SK-N-SH (cell line): ENCODE measurements around the gene LTBR. TPM values are rescaled to one million over a fixed set of nuclear protein-coding genes. Genes with fewer than 3 reads are reported as not detected.

Experiments used
- CTCF ChIA-PET: fragments of 300-600, 350-600 bp; formaldehyde crosslinking; extraction: SDS; loops from one replicate; lab custom pipeline; 2021; lab: Yijun Ruan, JAX
- POLR2A ChIA-PET: fragments of 350-600 bp; sonication (Branson Sonifier 250); formaldehyde crosslinking; extraction: SDS; loops from one replicate; lab custom pipeline; 2020; ENCODE audit warnings: antibody characterized with exemption, inconsistent platforms; lab: Yijun Ruan, JAX
- DNase-seq: peaks from one replicate; pipeline ENCODE4 v3.0.0; 2012
- H2AFZ ChIP-seq: fragments of 200-600 bp; sonication (generic); 2 replicates; pipeline ENCODE4 v1.8.1; 2016; ENCODE audit warnings: antibody characterized with exemption, mild to moderate bottlenecking, low read depth
- H3F3A ChIP-seq: fragments of 200-600 bp; sonication (generic); replicated peaks from 2 replicates; pipeline ENCODE3; 2016; ENCODE audit warnings: antibody characterized with exemption, mild to moderate bottlenecking; ENCODE audit not compliant: insufficient read depth
- H3K27ac ChIP-seq, 2 experiments: fragments of 200-500 bp in 1 of 2; fragments of 200-600 bp in 1 of 2; sonication (Bioruptor generic) in 1 of 2; sonication (generic), shearing (Covaris generic) in 1 of 2; 2 replicates each; pipeline versions ENCODE4 v1.5.1 to v1.6.1; 2014 to 2016; ENCODE audit warnings: low read depth in 2 of 2, inconsistent platforms in 1 of 2, low read length in 1 of 2, mild to moderate bottlenecking in 1 of 2, mixed read lengths in 1 of 2
- H3K27me3 ChIP-seq: fragments of 200-600 bp; sonication (generic), shearing (Covaris generic); 2 replicates; pipeline ENCODE4 v1.6.1; 2016; ENCODE audit warnings: mixed run types; ENCODE audit not compliant: insufficient read depth
- H3K36me3 ChIP-seq, 2 experiments: fragments of 200-500 bp in 1 of 2; fragments of 200-600 bp in 1 of 2; sonication (Bioruptor generic) in 1 of 2; sonication (generic) in 1 of 2; replicated peaks in 1 of 2; 2 replicates each; pipeline versions ENCODE3 to v1.5.1; 2014 to 2016; ENCODE audit warnings: low read length in 1 of 2, mild to moderate bottlenecking in 1 of 2; ENCODE audit not compliant: insufficient read depth in 2 of 2, control insufficient read depth in 1 of 2
- H3K4me1 ChIP-seq, 2 experiments: fragments of 200-500 bp in 1 of 2; fragments of 200-600 bp in 1 of 2; sonication (Bioruptor generic) in 1 of 2; sonication (generic), shearing (Covaris generic) in 1 of 2; 2 replicates each; pipeline versions ENCODE4 v1.5.1 to v1.6.1; 2014 to 2016; ENCODE audit warnings: low read depth in 1 of 2, low read length in 1 of 2, mixed run types in 1 of 2; ENCODE audit not compliant: insufficient read depth in 2 of 2, control insufficient read depth in 1 of 2
- H3K4me2 ChIP-seq: fragments of 200-600 bp; sonication (generic), shearing (Covaris generic); 2 replicates; pipeline ENCODE4 v1.6.1; 2017; ENCODE audit warnings: mixed run types
- H3K4me3 ChIP-seq, 2 experiments: fragments of 200-500 bp in 1 of 2; fragments of 200-600 bp in 1 of 2; sonication (Bioruptor generic) in 1 of 2; sonication (generic), shearing (Covaris generic) in 1 of 2; 2 replicates each; pipeline versions ENCODE4 v1.5.1 to v1.8.1; 2014 to 2016; ENCODE audit warnings: low read depth in 2 of 2, inconsistent platforms in 1 of 2, low read length in 1 of 2, mild to moderate bottlenecking in 1 of 2, mixed read lengths in 1 of 2, moderate library complexity in 1 of 2
- H3K79me2 ChIP-seq: fragments of 200-600 bp; sonication (generic); 2 replicates; pipeline ENCODE4 v1.8.1; 2017; ENCODE audit warnings: mild to moderate bottlenecking; ENCODE audit not compliant: insufficient read depth
- H3K9ac ChIP-seq: fragments of 200-600 bp; sonication (generic); 2 replicates; pipeline ENCODE4 v1.6.1; 2017; ENCODE audit warnings: mixed run types
- H3K9me2 ChIP-seq: fragments of 200-600 bp; sonication (generic); 2 replicates; pipeline ENCODE4 v1.6.1; 2017; ENCODE audit warnings: mixed run types
- H3K9me3 ChIP-seq: fragments of 200-600 bp; sonication (generic); 2 replicates; pipeline ENCODE4 v1.6.1; 2017; ENCODE audit warnings: mixed run types, mild to moderate bottlenecking, moderate library complexity
- H4K20me1 ChIP-seq: fragments of 200-600 bp; sonication (generic); 2 replicates; pipeline ENCODE4 v1.6.1; 2017; ENCODE audit warnings: mild to moderate bottlenecking, mixed run types; ENCODE audit not compliant: insufficient read depth
- CHD2 ChIP-seq: fragments of 150-350 bp; IDR thresholded peaks from 2 replicates; pipeline ENCODE4 v1.6.1; 2018; ENCODE audit warnings: low read length; ENCODE audit not compliant: partially characterized antibody
- EZH2phosphoT487 ChIP-seq: fragments of 200-600 bp; sonication (generic); IDR thresholded peaks from 2 replicates; pipeline ENCODE4 v1.6.1; 2017; ENCODE audit warnings: low read depth, mixed run types, mild to moderate bottlenecking, antibody characterized with exemption, moderate library complexity, borderline replicate concordance
- MEF2A ChIP-seq: IDR thresholded peaks from 2 replicates; pipeline ENCODE4 v1.4.0; 2012; ENCODE audit warnings: low read depth, borderline replicate concordance
- MXI1 ChIP-seq: IDR thresholded peaks from 2 replicates; pipeline ENCODE4 v1.6.1; 2012; ENCODE audit warnings: mild to moderate bottlenecking, low read depth, low read length, improper control_type of control experiment
- NFIC ChIP-seq: IDR thresholded peaks from 2 replicates; pipeline ENCODE4 v1.4.0; 2012; ENCODE audit warnings: borderline replicate concordance
- POLR2AphosphoS5 ChIP-seq: IDR thresholded peaks from 2 replicates; pipeline ENCODE4 v1.6.1; 2012; ENCODE audit warnings: low read depth, low read length
- RAD21 ChIP-seq: IDR thresholded peaks from 2 replicates; pipeline ENCODE4 v1.6.1; 2012; ENCODE audit warnings: mild to moderate bottlenecking, low read length
- RFX5 ChIP-seq: IDR thresholded peaks from 2 replicates; pipeline ENCODE4 v1.6.1; 2012; ENCODE audit warnings: mild to moderate bottlenecking, improper control_type of control experiment, low read length
- RXRA ChIP-seq: IDR thresholded peaks from 2 replicates; pipeline ENCODE4 v1.4.0; 2012; ENCODE audit warnings: low read depth, mild to moderate bottlenecking, borderline replicate concordance
- SMC3 ChIP-seq: IDR thresholded peaks from 2 replicates; pipeline ENCODE4 v1.6.1; 2012; ENCODE audit warnings: low read depth, low read length, improper control_type of control experiment
- TAF1 ChIP-seq: IDR thresholded peaks from 2 replicates; pipeline ENCODE4 v1.6.1; 2012; ENCODE audit warnings: low read depth, mild to moderate bottlenecking, low read length, moderate library complexity, borderline replicate concordance
- TCF12 ChIP-seq: IDR thresholded peaks from 2 replicates; pipeline ENCODE4 v1.4.0; 2012
- USF1 ChIP-seq: IDR thresholded peaks from 2 replicates; pipeline ENCODE4 v1.4.0; 2012; ENCODE audit warnings: low read depth, borderline replicate concordance
- YY1 ChIP-seq: IDR thresholded peaks from 2 replicates; pipeline ENCODE4 v1.4.0; 2012; ENCODE audit warnings: low read depth, mild to moderate bottlenecking
- WGBS: methylation state at CpG from one replicate; pipeline ENCODE4 v1.1.6; 2017; ENCODE audit warnings: low lambda C conversion rate; 5-methylcytosine and 5-hydroxymethylcytosine counted together
- polyA plus RNA-seq, 3 experiments: library from polyadenylated mRNA; depleted of rRNA; stranded (reverse); fragments of >200 nt; gene quantifications; 2 replicates each; pipeline ENCODE4 v1.2.3, GENCODE V29; 2012
- TF ChIP-seq, protein P1 (sequence below): fragments of 150-350 bp; IDR thresholded peaks from 2 replicates; pipeline ENCODE4 v1.6.1; 2017; ENCODE audit warnings: antibody characterized with exemption, low read length, low read depth, borderline replicate concordance
- TF ChIP-seq, protein P2 (sequence below): IDR thresholded peaks from 2 replicates; pipeline ENCODE4; 2012

Gene LTBR
- polyA plus RNA-seq, 1 of the 3 experiments (the other 2 are of a cell fraction), result 0.12 TPM

GRCh38 chr12:6418796-6419195, 34.8 kb downstream of the LTBR start:
- no peak for DNase-seq
- H3K9me3 ChIP-seq, result no peaks in the 10 kb centered on the region
- no peak overlapping the region for H3K27ac ChIP-seq
- no peak overlapping the region for H3K4me3 ChIP-seq
- POLR2A ChIA-PET, result no interaction called here
- 85% methylated on average over 6 of the region's 6 CpGs for WGBS
- no peaks in the 10 kb centered on the region for H3K27me3 ChIP-seq
- H3F3A ChIP-seq, result no peaks in the 10 kb centered on the region
- H4K20me1 ChIP-seq, result no peaks in the 10 kb centered on the region
- no peaks in the 10 kb centered on the region for H3K79me2 ChIP-seq
- H3K9me2 ChIP-seq, result no peaks in the 10 kb centered on the region
- no peaks in the 10 kb centered on the region for H3K4me1 ChIP-seq
- no peak overlapping the region for H3K9ac ChIP-seq
- no peak overlapping the region for H3K4me2 ChIP-seq
- H2AFZ ChIP-seq, result no peak overlapping the region
- CTCF ChIA-PET, result interaction anchor here (1.0 to 1.1 kb wide), 2 partner anchors 46 to 430 kb away, joined by 3 read pairs; no protein-coding TSS in a partner anchor
- TF ChIP-seq NFIC (no peak), SMC3 (no peak), EZH2phosphoT487 (no peak), CHD2 (no peak)
- TF ChIP-seq, protein P1, sequence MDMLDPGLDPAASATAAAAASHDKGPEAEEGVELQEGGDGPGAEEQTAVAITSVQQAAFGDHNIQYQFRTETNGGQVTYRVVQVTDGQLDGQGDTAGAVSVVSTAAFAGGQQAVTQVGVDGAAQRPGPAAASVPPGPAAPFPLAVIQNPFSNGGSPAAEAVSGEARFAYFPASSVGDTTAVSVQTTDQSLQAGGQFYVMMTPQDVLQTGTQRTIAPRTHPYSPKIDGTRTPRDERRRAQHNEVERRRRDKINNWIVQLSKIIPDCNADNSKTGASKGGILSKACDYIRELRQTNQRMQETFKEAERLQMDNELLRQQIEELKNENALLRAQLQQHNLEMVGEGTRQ, result no peak
- TF ChIP-seq, protein P2, sequence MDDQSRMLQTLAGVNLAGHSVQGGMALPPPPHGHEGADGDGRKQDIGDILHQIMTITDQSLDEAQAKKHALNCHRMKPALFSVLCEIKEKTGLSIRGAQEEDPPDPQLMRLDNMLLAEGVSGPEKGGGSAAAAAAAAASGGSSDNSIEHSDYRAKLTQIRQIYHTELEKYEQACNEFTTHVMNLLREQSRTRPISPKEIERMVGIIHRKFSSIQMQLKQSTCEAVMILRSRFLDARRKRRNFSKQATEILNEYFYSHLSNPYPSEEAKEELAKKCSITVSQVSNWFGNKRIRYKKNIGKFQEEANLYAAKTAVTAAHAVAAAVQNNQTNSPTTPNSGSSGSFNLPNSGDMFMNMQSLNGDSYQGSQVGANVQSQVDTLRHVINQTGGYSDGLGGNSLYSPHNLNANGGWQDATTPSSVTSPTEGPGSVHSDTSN, result no peak
- TF ChIP-seq, all 33 proteins: peak for 0
- no peaks in the 10 kb centered on the region for H3K36me3 ChIP-seq

- no peaks in the 10 kb centered on the region for H3K9me3 ChIP-seq
- H3K4me3 ChIP-seq, result no peak overlapping the region
- H3K27ac ChIP-seq, result no peak overlapping the region
- no peak overlapping the region for H2AFZ ChIP-seq
- H3K4me1 ChIP-seq, result no peaks in the 10 kb centered on the region
- H3K36me3 ChIP-seq, result no peaks in the 10 kb centered on the region
- TF ChIP-seq RXRA (no peak), MXI1 (no peak), TAF1 (no peak), USF1 (no peak), MEF2A (no peak), RFX5 (no peak), POLR2AphosphoS5 (no peak), YY1 (no peak), RAD21 (no peak), TCF12 (no peak)
- TF ChIP-seq, protein P1, result no peak
- no peaks in the 10 kb centered on the region for H3K27me3 ChIP-seq
- no peak overlapping the region for H3K4me2 ChIP-seq
- no peaks in the 10 kb centered on the region for H3K9me2 ChIP-seq
- no peaks in the 10 kb centered on the region for H3F3A ChIP-seq
- CTCF ChIA-PET, result no interaction called here
- 75% methylated on average over 4 of the region's 4 CpGs for WGBS
- no peak for DNase-seq
- H3K79me2 ChIP-seq, result no peaks in the 10 kb centered on the region
- no peak overlapping the region for H3K9ac ChIP-seq
- POLR2A ChIA-PET, result no interaction called here
- no peaks in the 10 kb centered on the region for H4K20me1 ChIP-seq
Measured at GRCh38 chr12:6420364-6420763, 36.4 kb downstream of the LTBR start.
